ENCODE results near the gene C11orf24. TPM values are rescaled to one million over a fixed set of nuclear protein-coding genes. Genes with fewer than 3 reads are reported as not detected.

C11orf24 gene
- total and polyA plus RNA-seq, 10 of the 15 experiments (the other 5 are each of a cell fraction or from before 2014, with no cell fraction given) = 4.3 to 104 (median 41.4) TPM

DNA sequence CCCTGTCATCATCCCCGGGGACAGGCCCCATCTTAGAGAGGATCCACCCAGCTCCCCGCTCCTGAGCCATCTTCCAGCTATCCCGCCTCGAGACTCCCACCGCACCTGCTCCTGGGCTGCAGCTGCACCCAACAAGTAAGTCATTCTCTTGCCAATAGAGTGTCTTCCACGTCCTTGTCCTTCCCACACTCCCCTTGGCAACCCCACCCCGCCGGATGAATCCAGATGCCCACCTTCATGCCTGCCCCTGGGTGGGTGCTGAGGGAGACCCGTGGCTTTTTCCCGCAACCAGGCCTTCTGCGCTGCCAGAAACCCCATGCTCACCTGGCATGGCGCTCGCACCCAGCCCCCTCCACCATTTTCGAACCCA is 11.1 kb upstream of the C11orf24 start (continued):
- TF ChIP-seq, protein P1, sequence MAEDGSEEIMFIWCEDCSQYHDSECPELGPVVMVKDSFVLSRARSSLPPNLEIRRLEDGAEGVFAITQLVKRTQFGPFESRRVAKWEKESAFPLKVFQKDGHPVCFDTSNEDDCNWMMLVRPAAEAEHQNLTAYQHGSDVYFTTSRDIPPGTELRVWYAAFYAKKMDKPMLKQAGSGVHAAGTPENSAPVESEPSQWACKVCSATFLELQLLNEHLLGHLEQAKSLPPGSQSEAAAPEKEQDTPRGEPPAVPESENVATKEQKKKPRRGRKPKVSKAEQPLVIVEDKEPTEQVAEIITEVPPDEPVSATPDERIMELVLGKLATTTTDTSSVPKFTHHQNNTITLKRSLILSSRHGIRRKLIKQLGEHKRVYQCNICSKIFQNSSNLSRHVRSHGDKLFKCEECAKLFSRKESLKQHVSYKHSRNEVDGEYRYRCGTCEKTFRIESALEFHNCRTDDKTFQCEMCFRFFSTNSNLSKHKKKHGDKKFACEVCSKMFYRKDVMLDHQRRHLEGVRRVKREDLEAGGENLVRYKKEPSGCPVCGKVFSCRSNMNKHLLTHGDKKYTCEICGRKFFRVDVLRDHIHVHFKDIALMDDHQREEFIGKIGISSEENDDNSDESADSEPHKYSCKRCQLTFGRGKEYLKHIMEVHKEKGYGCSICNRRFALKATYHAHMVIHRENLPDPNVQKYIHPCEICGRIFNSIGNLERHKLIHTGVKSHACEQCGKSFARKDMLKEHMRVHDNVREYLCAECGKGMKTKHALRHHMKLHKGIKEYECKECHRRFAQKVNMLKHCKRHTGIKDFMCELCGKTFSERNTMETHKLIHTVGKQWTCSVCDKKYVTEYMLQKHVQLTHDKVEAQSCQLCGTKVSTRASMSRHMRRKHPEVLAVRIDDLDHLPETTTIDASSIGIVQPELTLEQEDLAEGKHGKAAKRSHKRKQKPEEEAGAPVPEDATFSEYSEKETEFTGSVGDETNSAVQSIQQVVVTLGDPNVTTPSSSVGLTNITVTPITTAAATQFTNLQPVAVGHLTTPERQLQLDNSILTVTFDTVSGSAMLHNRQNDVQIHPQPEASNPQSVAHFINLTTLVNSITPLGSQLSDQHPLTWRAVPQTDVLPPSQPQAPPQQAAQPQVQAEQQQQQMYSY (CRISPR knock-in tag; IDR thresholded peaks at IDR 0.05) = no peak
- no peak for TF ChIP-seq SPI1 (IDR thresholded peaks at IDR 0.05; ENCODE audit: borderline replicate concordance, insufficient read depth, low read depth, low read length)
- no peak for TF ChIP-seq SIX5 (IDR thresholded peaks at IDR 0.05; ENCODE audit: low read depth, low read length, severe bottlenecking)
- TF ChIP-seq SREBF2 (IDR thresholded peaks at IDR 0.05; ENCODE audit: low read length) = no peak
- TF ChIP-seq SUPT20H (IDR thresholded peaks at IDR 0.05; ENCODE audit: borderline replicate concordance, control insufficient read depth, low read depth, low read length) = no peak
- TF ChIP-seq ZNF24 (IDR thresholded peaks at IDR 0.05) = no peak
- no peak for TF ChIP-seq IRF4 (IDR thresholded peaks at IDR 0.05; ENCODE audit: low read depth, low read length)
- TF ChIP-seq DPF2 (IDR thresholded peaks at IDR 0.05) = no peak
- TF ChIP-seq SREBF1 (IDR thresholded peaks at IDR 0.05; ENCODE audit: low read length) = no peak
- TF ChIP-seq, protein P2, sequence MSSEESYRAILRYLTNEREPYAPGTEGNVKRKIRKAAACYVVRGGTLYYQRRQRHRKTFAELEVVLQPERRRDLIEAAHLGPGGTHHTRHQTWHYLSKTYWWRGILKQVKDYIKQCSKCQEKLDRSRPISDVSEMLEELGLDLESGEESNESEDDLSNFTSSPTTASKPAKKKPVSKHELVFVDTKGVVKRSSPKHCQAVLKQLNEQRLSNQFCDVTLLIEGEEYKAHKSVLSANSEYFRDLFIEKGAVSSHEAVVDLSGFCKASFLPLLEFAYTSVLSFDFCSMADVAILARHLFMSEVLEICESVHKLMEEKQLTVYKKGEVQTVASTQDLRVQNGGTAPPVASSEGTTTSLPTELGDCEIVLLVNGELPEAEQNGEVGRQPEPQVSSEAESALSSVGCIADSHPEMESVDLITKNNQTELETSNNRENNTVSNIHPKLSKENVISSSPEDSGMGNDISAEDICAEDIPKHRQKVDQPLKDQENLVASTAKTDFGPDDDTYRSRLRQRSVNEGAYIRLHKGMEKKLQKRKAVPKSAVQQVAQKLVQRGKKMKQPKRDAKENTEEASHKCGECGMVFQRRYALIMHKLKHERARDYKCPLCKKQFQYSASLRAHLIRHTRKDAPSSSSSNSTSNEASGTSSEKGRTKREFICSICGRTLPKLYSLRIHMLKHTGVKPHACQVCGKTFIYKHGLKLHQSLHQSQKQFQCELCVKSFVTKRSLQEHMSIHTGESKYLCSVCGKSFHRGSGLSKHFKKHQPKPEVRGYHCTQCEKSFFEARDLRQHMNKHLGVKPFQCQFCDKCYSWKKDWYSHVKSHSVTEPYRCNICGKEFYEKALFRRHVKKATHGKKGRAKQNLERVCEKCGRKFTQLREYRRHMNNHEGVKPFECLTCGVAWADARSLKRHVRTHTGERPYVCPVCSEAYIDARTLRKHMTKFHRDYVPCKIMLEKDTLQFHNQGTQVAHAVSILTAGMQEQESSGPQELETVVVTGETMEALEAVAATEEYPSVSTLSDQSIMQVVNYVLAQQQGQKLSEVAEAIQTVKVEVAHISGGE (CRISPR knock-in tag; IDR thresholded peaks at IDR 0.05) = no peak
- no peak for TF ChIP-seq JUND (IDR thresholded peaks at IDR 0.05; ENCODE audit: low read depth, low read length)
- no peak for TF ChIP-seq EED (IDR thresholded peaks at IDR 0.05; ENCODE audit: low read depth)
